CMK (cell line): Measurements from ENCODE around the gene MKNK2.

Experiments used
- DNase-seq: peaks from one replicate; pipeline ENCODE4 v3.0.0-alpha.2; 2010; ENCODE audit warnings: low read depth

Gene MKNK2

GRCh38 chr19:2057484-2058469, 6.7 kb upstream of the MKNK2 start:
- DNase-seq = no peak

GRCh38 chr19:2056837-2057192, 5.8 kb upstream of the MKNK2 start:
- no peak for DNase-seq

- peak; percentile 94 for DNase-seq
These were observed 5.1 kb upstream of the MKNK2 start for GRCh38 chr19:2055931-2056836.

DNA sequence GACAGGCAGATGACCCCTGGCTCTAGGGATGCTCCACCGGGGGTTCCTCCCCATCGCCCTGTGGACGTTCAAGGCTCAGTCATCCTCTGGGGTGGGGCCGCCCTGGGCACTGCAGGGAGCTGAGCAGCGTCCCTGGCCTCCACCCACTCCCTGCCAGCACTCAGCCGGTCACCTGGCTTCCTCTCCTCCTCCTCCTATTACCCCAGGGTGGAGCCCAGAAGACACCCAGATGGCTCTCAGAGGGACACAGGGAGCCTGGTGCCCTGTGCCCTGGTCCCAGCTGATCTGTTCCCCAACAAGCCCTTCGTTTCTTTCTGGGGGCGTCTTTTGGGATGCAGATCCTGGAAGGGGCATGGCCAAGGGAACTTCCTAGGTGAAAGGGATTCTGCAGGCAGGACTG, 3.7 kb upstream of the MKNK2 start:
- no peak for DNase-seq

GRCh38 chr19:2053601-2054389, 2.8 kb upstream of the MKNK2 start:
- DNase-seq = no peak

GRCh38 chr19:2051773-2052704, 995 bp upstream of the MKNK2 start:
- no peak for DNase-seq

DNA sequence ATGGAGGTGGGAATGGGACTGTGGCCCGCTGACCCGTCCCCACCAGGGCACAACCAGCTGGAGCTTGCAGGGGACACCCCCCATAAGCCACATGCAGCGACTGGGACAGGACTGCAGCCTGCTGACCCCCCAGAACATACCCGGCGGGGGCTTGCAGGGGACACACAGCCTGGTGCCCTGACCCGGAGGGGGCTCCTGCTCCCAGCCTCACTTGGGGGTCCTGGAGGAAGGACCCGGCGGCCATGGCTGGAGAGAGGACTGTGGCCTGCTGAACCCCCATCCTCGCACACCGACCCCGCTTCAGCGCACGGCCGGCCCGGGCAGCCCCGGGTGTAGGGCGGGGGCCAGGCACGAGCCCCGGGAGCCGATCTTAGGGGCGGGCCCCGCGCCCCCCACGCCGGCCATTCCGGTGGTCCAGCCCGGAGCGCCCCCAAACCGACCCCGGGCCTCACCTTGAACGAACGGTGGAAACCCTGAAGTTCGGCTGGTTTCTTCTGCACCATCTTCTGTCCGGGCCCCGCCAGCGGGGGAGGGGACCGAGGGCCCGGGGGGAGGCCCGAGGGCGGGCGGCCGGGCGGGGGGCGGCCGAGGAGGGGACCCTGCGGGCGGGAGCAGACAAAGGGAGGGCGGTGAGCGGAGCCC, 574 bp downstream of the MKNK2 start:
- no peak for DNase-seq

GRCh38 chr19:2049741-2050348, 1.2 kb downstream of the MKNK2 start:
- no peak for DNase-seq

DNA sequence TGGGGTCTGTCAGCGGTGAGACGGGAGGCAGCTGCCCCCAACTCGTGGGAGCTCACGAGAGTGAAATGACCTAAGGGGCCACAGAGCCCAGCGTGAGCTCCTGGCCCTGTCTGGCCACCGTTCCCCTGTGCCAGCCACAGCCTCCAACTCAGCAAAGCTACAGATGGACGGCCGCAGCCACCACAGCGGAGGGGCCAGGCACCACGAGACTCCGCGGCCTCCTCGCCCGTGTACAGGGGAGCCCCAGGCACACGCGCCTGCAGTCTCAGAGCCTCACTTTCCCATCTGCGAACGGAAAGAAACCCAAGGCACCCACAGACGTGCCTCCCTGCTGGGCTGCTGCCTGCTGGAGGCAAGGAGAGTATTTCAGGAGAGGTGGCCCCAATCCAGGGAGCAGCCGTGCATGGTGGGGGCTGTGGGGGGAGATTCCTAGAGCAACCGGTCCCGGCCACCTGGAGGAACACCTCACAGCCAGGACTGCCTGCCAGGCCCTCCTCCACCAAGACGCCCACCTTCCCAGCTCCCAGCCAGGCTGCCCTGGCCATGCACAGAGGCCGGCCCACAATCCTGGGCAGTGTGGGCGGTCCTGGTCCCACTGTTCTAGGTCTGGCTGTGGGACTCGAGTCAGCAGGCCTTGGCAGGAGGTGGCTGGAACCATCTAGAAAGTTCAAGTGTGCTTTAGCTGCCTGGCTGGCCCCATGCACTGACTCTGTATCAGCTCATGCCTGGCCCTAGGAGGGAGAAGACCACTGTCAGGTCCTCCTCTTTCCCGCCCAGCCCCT, 1.9 kb downstream of the MKNK2 start:
- DNase-seq = no peak

DNA sequence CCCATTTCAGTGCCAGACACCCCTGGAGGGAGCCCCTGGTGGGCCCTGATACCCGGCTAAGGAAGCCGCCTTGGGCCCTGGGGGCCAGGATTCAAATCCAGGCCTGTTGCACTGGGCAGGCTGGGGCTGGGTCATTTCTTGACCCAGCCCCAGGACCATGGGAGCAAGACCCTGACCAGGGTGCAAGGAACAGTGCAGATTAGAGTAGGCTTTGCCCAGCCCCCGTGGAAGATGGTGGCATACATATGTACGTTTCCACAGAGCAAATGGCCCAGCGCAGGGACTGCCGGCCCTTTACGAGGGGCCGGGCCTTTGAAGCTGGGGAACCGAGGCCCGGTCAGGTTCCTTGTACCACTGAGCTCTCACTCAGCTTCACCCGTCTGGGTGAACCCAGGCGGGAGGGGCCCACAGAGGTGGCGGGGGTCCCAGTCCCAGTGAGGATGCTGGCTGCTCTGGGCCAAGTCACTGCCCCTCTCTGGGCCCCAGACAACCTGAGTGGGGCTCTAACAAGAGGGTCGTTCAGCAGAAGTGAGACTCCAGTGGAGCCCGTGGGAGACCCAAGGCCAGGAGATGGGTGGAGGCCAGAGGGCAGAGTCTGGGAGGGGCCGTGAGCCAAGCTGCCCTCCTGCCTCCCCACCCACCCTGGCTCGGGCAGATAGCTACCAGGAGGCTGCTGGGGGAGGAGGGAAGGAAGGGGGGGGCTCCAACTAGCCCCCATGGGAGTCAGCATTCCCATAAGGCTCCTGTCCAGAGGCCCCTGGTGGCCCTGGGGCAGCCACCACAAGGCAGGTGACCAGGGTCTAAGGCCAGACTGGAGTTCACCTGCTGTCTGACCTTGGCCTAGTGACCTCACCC, 2.7 kb downstream of the MKNK2 start:
- DNase-seq = no peak

- DNase-seq = no peak
These were observed 3.5 kb downstream of the MKNK2 start for GRCh38 chr19:2047449-2048103.

GRCh38 chr19:2047076-2047448, 4.0 kb downstream of the MKNK2 start:
- no peak for DNase-seq

GRCh38 chr19:2046046-2046907, 4.8 kb downstream of the MKNK2 start:
- no peak for DNase-seq

- no peak for DNase-seq
These were observed 5.5 kb downstream of the MKNK2 start for GRCh38 chr19:2045501-2046045.

DNA sequence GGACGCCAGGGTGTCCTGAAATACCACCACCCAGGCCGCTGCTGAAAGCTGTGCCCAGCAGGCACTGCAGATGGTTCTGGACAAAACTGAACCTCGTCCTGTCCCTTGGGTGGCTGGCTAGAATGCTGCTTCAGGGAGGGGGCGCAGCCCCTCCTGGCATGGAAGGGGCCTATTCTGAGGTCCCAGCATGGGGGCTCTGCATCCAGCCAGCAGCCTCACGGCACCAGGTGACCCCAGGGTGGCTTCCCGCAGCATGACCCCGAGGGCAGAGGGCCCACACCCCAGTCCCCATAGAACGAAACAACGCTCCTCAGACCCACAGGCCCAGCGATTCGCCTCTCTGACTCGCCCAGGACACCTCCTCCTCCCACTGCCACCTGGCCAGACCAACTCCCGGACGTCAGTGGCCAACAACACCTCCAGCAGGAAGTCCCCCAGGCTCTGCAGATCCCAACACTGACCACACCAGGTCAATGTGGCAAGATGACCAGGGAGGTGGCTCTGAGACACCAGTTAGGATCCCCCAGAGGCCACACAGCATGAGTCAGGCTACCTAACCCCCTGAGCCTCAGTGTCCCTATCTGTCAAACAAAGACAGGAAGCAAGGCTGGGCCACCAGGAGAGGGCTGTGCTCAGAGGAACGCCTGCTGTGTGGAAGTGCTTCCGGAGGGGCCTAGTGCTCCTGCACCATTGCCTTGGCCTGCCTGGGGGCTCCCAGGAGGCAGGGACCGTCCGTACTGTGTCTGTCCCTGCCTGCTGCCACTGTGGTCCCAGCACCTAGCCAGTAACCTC, 6.1 kb downstream of the MKNK2 start:
- DNase-seq = no peak
